Measurements from ENCODE around the gene GRK4. TPM values are rescaled to one million over a fixed set of nuclear protein-coding genes. Genes with fewer than 3 reads are reported as not detected.

GRK4 gene
- total RNA-seq, 1 experiment from 2014 or later = 3.7 TPM

DNA sequence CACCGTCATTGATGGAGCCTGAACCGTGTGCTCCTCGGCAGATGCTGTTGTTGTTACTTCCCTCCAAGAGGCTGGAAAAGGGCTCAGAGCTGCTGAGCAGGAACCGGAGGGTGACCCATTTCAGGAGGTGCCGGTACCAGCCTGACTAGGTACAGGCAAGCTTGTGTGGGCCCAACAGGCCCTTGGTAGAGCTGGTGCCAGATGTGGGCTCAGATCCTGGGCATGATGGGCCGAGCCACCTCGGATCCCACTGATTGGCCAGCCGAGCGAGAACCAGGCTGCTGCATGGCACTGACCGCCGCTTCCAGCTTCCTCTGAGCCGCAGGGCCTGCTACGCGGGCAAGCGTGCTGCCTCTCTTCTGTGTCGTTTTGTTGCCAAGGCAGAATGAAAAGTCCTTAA, 33.9 kb upstream of the GRK4 start:
- Histone ChIP-seq H3K36me3 (ENCODE audit: low read depth, low read length) (no peaks in the 10 kb centered on the region; the same call in 1 of the 2 replicates), H3K4me1 (ENCODE audit: insufficient read depth, low read length) (peaks cover 11% of the 10 kb centered on the region; the same call in 1 of the 2 replicates), H3K9ac (ENCODE audit: low read length) (no peak overlapping the region), H3K4me3 (ENCODE audit: low read length) (no peak overlapping the region), H3K27me3 (ENCODE audit: low read length) (no peaks in the 10 kb centered on the region), H3K27ac (ENCODE audit: low read length) (no peak overlapping the region), H4K20me1 (ENCODE audit: low read length) (no peaks in the 10 kb centered on the region), H3F3A (ENCODE audit: low read length, unreplicated experiment) (no peaks in the 10 kb centered on the region), H2AFZ (ENCODE audit: low read length) (no peak overlapping the region), H3K4me2 (ENCODE audit: low read length) (no peak overlapping the region), H3K79me2 (ENCODE audit: low read length) (peaks cover 14% of the 10 kb centered on the region), H3K9me2 (replicated peaks; ENCODE audit: low read length) (no peaks in the 10 kb centered on the region), H3K9me3 (ENCODE audit: low read length) (no peaks in the 10 kb centered on the region)
- ChIA-PET CTCF (no interaction called here), POLR2A (ENCODE audit: unreplicated experiment) (no interaction called here)
- TSS peak; percentile 55 for BruUV-seq (replicated peaks)
- DNase-seq (no peak), ATAC-seq (no peak)
- intact Hi-C loops (cut with micrococcal nuclease) = no loop called here
- TF ChIP-seq, protein P1, sequence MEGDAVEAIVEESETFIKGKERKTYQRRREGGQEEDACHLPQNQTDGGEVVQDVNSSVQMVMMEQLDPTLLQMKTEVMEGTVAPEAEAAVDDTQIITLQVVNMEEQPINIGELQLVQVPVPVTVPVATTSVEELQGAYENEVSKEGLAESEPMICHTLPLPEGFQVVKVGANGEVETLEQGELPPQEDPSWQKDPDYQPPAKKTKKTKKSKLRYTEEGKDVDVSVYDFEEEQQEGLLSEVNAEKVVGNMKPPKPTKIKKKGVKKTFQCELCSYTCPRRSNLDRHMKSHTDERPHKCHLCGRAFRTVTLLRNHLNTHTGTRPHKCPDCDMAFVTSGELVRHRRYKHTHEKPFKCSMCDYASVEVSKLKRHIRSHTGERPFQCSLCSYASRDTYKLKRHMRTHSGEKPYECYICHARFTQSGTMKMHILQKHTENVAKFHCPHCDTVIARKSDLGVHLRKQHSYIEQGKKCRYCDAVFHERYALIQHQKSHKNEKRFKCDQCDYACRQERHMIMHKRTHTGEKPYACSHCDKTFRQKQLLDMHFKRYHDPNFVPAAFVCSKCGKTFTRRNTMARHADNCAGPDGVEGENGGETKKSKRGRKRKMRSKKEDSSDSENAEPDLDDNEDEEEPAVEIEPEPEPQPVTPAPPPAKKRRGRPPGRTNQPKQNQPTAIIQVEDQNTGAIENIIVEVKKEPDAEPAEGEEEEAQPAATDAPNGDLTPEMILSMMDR (conservative IDR thresholded peaks at IDR 0.05; ENCODE audit: low read depth, low read length) = no peak
- TF ChIP-seq EZH2phosphoT487 (IDR thresholded peaks at IDR 0.05; ENCODE audit: borderline replicate concordance, low read length) = no peak

DNA sequence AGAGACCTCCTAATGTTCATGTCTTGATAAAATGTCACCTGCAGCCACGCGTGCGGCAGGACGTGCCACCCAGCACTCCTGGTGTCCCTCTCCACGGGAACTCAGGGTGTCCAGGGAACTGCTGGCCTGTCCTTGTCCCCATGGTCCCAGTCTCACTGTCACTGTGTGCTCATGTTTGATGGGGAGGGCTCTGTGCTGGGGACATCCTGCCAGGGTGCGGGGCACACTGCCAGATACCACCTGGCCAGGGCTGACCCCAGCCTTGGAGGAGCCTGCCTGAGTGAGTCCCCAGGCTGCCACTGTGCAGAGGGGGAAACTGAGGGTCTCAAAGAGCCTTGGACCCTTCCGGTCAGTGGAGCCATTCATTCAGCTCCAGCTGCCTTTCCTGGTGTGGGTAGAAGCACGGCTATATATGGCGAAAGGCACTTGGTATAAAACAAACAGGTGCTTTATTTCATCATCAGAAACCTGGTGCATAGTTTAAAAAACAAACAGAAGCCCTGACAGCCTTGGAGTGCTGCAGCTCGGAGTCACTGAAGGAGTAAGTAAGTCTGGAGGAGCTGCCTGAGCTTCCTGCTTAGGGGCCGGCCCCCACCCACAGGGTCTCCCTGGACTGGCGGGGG, 33.1 kb upstream of the GRK4 start:
- H3K27me3 ChIP-seq (ENCODE audit: low read length) = no peaks in the 10 kb centered on the region
- H3K4me3 ChIP-seq (ENCODE audit: low read length) = no peak overlapping the region
- intact Hi-C loops (cut with micrococcal nuclease) = no loop called here
- no peaks in the 10 kb centered on the region; the same call in 1 of the 2 replicates for H3K36me3 ChIP-seq (ENCODE audit: low read depth, low read length)
- no peak overlapping the region for H3K4me2 ChIP-seq (ENCODE audit: low read length)
- H3F3A ChIP-seq (ENCODE audit: low read length, unreplicated experiment) = no peaks in the 10 kb centered on the region
- no peaks in the 10 kb centered on the region for H3K9me3 ChIP-seq (ENCODE audit: low read length)
- no peak overlapping the region for H2AFZ ChIP-seq (ENCODE audit: low read length)
- ATAC-seq (no peak), DNase-seq (no peak)
- TF ChIP-seq, protein P1 (conservative IDR thresholded peaks at IDR 0.05; ENCODE audit: low read depth, low read length) = no peak
- no peak for TF ChIP-seq EZH2phosphoT487 (IDR thresholded peaks at IDR 0.05; ENCODE audit: borderline replicate concordance, low read length)
- no peak for TF ChIP-seq EZH2 (IDR thresholded peaks at IDR 0.05; ENCODE audit: low read length, unreplicated experiment)
- no peak overlapping the region for H3K9ac ChIP-seq (ENCODE audit: low read length)
- no peaks in the 10 kb centered on the region for H4K20me1 ChIP-seq (ENCODE audit: low read length)
- H3K4me1 ChIP-seq (ENCODE audit: insufficient read depth, low read length) = peaks cover 11% of the 10 kb centered on the region; the same call in 1 of the 2 replicates
- CTCF ChIA-PET = no interaction called here
- no peaks in the 10 kb centered on the region for H3K9me2 ChIP-seq (replicated peaks; ENCODE audit: low read length)
- POLR2A ChIA-PET (ENCODE audit: unreplicated experiment) = no interaction called here
- no TSS peak for BruUV-seq (replicated peaks)
- no peak overlapping the region for H3K27ac ChIP-seq (ENCODE audit: low read length)
- peaks cover 18% of the 10 kb centered on the region for H3K79me2 ChIP-seq (ENCODE audit: low read length)

DNA sequence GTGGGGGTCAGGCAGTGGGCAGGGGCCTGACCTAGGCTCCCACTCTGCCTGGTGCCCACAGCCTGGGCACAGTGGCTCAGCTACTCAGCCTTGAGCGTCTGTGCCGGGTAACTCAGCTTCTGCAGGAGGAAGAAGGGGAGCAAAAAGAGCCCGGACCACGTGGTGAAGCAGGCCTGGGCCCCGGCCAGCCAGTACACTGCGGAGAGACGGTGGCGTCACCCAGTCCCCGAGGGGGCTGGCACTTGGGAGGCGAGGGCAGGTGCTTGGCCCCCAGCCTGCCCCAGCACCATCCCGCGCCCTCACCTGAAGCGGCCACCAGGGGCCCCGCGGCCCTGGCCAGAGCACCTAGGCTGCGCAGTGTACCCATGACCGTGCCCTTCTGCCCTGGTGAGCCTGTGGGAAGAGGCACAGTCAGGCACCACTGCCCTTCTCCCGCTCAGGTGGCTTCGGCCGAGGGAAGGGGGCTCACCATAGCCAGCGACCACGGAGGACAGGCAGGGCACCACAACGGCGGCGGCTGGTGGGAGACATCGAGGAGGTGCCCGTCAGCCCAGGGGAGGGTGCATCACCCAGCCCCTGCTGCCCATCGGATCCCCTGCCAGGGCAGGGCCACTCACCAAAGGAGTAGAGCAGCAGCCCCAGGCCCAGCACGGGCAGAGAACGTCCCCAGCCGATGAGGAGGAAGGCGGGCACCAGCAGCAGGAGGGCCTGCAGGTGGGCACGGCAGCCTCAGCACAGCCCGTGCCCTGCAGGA, 32.4 kb upstream of the GRK4 start:
- H3K9me2 ChIP-seq (replicated peaks; ENCODE audit: low read length) = no peaks in the 10 kb centered on the region
- H3K79me2 ChIP-seq (ENCODE audit: low read length) = peaks cover 23% of the 10 kb centered on the region
- ATAC-seq (no peak), DNase-seq (no peak)
- no peaks in the 10 kb centered on the region for H3K27me3 ChIP-seq (ENCODE audit: low read length)
- CTCF ChIA-PET = no interaction called here
- peaks cover 16% of the 10 kb centered on the region for H3K4me1 ChIP-seq (ENCODE audit: insufficient read depth, low read length)
- TF ChIP-seq EZH2phosphoT487 (IDR thresholded peaks at IDR 0.05; ENCODE audit: borderline replicate concordance, low read length) (no peak), EZH2 (IDR thresholded peaks at IDR 0.05; ENCODE audit: low read length, unreplicated experiment) (no peak)
- TF ChIP-seq, protein P1 (conservative IDR thresholded peaks at IDR 0.05; ENCODE audit: low read depth, low read length) = peak; percentile 25; the same call in 1 of the 2 replicates
- no peaks in the 10 kb centered on the region for H3F3A ChIP-seq (ENCODE audit: low read length, unreplicated experiment)
- POLR2A ChIA-PET (ENCODE audit: unreplicated experiment) = no interaction called here
- no peaks in the 10 kb centered on the region for H3K9me3 ChIP-seq (ENCODE audit: low read length)
- H3K9ac ChIP-seq (ENCODE audit: low read length) = no peak overlapping the region
- no peak overlapping the region for H2AFZ ChIP-seq (ENCODE audit: low read length)
- intact Hi-C loops (cut with micrococcal nuclease) = no loop called here
- H3K4me3 ChIP-seq (ENCODE audit: low read length) = no peak overlapping the region
- H3K27ac ChIP-seq (ENCODE audit: low read length) = no peak overlapping the region
- H3K36me3 ChIP-seq (ENCODE audit: low read depth, low read length) = no peaks in the 10 kb centered on the region; the same call in 1 of the 2 replicates
- no peaks in the 10 kb centered on the region for H4K20me1 ChIP-seq (ENCODE audit: low read length)
- BruUV-seq (replicated peaks) = no TSS peak
- no peak overlapping the region for H3K4me2 ChIP-seq (ENCODE audit: low read length)

All from PC-3 (cell line).